ENCODE data around the gene MCC.
A peak's percentile ranks its signal among the peaks of the same experiment; 100 is the strongest.

MCC gene

DNA sequence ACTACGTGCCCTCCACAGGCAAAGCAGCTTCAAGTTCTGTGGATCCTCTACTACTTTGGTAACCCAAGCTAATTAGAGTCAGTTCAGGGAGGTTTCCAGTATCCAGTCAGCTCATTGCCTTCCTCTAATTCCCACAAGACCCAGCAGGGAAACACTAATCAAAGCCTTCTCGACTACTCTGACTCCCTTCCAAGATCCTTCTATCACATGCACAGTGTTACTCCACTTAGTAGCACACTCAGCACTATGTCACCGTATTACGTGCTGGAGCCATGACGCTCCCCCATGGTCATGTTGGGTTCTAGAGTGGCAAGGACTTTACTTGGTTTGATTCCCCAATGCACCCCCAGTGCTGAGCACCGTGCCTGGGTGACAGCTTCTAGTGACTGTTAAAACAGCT is 458.6 kb downstream of the MCC start:
- no peak for DNase-seq (ENCODE audit: low spot score)

DNA sequence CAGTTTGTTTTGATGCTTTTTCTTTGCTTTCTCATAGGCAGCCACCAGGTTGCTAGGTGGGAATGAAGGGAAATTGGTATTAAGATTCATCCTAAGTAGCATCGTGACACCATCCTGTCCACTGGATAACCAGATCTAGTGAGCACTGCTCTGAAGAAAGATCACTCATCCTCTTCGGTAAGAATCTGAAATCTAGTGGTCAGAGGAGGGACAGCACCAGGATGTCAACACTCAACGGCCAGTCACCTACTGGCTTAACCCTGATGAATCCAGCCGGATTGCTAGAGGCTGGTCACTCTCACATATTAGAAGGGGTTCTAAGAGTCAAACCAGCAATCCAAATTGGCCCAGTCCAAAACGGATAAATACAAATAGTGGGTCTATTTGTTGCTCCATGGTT is 460.8 kb downstream of the MCC start:
- DNase-seq (ENCODE audit: low spot score): no peak

DNA sequence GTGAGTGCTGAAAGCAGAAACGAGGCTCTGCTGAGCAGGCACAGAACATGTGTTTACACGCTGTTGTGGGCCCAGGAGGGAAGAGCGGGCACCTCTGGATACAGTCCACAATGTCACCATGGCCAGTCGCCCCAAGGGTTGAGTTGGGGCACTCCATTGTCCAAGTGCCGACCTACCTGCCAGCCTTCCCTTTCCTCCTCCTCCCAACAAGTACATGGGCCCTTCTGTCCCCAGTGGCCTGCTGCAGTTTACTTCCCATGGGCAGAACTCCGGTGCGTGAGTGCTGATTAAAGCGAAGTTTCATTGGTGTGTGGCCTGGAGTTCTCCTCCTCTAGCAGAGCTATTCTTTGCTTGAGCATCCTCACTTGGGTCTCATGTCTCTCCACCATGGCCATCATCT is 461.2 kb downstream of the MCC start:
- no peak for DNase-seq (ENCODE audit: low spot score)

DNA sequence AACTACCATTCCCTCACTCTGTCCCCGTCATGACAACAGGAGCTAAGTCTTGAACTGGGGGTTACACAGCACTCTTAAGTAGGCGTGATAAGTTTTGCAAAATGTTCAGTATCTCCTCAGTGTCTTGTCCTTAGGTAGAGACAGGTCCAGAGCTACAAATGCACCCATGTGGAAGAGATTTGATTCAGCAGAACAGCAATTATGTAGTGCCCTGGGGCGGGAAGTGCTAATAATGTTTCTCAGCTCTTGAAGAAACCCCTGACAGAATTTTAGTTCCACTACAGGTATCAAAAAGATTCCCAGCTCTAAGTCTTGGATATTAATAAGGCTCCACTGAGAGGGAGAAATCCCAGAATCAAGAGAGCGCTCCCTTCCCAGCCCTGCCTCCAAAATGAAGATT is 462.0 kb downstream of the MCC start:
- no peak for DNase-seq (ENCODE audit: low spot score)

DNA sequence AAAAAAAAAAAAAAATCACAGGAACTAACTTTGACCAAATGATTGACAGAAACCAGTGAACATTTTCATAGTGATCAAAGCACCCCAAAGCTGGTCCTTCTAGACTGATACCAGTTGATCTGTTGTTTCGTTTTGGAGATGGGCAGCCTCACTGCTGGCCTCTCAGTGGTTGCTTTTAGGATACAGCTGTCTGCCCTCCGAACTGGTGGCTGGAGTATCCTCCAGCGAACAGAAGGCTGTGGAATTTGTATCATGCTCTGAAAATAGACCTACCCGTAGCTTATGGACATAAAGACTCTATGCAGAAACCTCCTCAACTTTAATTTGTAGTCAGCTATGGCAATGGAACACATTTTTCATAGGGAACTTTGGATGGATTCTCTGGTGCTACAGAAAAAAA is 462.7 kb downstream of the MCC start:
- DNase-seq (ENCODE audit: low spot score): no peak

DNA sequence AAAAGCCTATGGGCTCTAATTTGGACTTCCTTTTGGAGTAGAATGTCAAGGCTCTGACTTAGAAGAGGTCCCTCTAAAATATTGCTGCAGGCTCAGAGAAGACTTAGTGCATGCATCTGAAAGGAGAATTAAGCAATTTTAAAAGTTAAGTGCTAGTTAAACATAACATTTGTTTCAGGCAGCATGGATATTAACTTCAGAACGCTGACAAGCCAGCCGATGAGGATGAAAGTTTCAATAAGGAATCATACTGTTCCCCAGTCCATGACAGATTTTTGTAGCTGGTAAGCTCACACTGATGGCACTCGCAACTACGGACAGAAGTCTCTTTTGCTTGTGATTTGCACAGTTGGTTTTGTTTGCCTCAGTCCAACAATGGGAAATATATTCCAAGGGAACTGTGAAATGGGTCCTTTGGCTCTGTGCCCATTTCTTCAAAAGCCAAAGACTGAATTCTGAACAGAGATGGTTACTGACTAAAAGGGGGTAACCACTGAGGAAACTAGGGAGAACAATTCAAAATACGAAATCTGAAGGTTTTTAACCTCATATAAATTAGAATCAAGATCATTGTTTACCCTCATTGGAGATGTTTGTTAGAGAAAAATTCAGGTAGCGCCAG is 464.1 kb downstream of the MCC start:
- no peak for DNase-seq (ENCODE audit: low spot score)

DNA sequence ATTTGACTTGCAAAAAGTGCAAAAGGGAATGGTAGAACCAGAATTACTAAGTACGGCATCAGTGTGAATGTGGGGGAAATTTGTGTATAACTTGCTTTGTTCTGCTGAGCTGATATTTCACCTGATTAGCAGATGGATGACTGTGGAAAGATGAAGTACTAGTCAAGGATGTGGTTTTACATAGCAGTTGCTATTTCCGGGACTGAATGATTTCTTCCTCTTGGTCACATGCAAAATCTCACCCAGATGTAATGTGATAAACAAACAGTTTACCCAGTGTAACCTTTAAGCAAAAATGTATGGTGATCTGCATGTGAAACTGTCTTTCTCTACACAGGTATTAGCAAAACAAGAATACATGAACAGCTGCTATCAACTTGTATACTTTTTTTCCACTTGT is 465.6 kb downstream of the MCC start:
- DNase-seq (ENCODE audit: low spot score): no peak

DNA sequence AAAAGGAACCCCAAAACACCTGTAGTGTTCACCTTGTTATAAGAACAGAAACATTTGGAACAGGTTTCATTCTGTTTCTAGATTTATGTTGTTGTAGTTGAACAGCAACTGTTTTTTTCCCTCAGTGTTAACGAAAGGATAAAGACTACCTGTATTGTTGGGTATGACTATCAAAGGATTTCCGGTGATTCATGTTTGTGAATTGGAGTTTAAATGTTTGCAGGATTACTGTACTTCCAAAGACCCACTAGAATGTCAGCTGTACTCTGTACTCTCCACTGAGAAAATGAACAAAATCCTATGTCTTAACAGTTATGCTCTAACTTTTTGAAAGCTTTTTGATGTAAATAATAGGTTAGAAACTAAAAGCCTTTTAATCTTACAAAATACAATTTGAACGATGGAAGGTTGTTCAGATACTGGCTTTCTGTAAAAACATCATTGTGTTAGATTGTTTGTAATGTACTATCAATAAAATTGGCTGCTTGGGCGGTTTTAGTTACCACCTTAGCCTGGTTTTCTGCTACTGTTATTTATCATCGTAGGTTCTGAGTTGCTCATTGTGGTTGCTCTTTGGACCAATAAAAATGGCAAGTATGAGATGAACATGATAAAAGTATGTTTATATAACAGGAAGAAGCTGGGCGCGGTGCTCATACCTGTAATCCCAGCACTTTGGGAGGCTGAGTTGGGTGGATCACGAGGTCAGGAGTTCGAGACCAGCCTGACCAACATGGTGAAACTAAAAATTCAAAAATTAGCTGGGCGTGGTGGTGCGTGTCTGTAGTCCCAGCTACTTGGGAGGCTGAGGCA is 467.6 kb downstream of the MCC start:
- no peak for DNase-seq (ENCODE audit: low spot score)

DNA sequence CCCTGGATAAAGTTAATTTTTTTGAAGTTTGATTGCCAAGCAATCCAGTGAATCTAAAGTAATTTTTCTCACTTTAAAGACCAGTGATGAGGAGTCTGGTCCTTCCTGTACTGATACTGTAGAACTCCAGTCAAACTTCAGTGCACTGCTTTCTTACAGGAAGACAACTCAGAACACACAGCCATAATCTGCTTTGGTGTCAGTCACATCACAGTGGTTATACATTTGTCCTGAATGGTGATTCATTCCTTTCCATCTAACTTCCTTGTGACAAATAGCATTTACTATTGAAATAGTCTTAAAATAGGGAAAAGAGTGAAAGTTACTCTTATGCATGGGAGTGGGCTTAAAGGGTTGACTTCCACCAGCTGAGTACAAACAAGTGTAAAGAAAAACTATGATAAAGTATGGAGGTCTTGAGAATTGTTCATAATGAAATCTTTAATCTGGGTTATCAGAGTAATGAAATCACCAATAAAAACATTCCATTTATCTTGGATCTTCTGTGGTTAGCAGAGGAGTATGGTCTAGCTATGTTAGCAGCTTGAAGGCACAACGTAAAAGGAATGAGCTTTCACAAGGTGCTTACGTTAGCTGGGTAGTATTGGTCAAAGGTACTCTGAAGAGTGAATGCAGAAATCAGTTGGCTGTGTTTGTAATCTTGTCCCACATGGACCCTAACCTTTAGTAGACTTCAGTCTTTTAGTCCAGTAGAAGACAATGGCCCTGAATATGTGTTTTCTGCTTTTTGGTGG is 470.2 kb downstream of the MCC start:
- DNase-seq (ENCODE audit: low spot score): no peak

DNA sequence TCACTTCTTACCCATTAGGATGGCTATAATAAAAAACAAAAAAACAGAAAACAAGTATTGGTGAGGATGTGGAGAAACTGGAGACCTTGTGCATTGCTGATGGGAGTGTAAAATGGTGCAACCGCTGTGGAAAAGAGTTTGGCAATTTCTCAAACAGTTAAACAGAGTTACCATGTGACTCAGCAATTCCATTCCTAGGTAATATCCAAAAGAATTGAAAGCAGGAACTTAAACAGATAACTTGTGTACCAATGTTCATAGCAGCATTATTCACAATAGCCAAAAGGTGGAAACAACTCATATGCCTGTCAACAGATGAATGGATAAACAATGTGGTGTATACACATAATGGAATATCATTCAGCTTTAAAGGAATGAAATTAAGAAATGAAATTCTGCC is 482.8 kb downstream of the MCC start:
- DNase-seq (ENCODE audit: low spot score): no peak

DNA sequence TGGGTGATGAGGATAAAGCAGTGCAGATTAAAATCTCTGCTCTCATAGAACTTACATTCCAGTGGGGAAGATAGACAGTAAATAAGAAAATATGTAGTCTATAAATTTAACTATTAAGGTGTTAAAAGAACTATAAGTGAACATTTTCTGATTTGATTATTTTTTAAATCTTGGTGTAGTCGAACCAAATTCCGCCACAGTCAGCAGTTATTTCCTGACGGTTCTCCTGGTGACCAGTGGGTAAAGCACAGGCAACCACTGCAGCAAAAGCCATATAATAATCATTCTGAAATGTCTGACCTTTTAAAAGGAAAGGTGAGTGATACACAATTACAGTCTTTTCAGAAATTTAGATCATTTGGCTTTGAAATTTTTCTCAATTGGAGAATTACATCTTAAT is 484.5 kb downstream of the MCC start:
- no peak for DNase-seq (ENCODE audit: low spot score)

DNA sequence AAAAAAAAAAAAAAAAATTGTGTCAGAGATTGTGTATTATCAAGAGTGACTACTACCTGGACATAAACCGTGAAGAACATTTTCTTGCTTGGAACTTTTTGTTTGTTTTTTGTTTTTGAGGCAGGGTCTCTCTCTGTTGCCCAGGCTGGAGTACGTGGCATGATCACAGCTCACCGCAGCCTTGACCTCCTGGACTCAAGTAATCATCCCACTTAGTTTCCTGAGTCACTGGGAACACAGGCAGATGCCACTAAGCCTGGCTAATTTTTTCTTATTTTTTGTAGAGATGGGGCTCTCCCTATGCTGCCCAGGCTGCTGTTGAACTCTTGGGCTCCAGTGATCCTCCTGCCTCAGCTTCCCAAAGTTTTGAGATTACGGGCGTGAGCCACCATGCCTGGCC is 485.8 kb downstream of the MCC start:
- DNase-seq (ENCODE audit: low spot score): no peak

DNA sequence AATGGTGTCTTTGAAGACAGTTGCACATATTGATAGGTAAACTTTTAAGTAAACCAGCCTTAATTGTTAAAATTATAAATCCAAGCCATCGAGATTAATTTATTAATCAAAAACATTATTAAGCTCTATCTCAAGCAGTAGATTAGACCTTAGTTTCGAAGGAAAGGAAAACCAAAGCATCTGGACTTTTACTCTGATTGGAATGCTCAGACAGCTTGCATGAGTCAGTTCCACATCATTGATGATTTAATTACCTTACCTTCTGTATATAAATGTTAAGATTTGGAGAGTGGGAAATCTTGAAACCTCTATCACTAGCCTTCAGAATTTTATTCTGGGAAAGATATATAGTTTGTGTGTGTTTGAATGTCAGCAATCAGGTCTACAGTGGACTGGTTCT is 487.8 kb downstream of the MCC start:
- DNase-seq (ENCODE audit: low spot score): no peak

DNA sequence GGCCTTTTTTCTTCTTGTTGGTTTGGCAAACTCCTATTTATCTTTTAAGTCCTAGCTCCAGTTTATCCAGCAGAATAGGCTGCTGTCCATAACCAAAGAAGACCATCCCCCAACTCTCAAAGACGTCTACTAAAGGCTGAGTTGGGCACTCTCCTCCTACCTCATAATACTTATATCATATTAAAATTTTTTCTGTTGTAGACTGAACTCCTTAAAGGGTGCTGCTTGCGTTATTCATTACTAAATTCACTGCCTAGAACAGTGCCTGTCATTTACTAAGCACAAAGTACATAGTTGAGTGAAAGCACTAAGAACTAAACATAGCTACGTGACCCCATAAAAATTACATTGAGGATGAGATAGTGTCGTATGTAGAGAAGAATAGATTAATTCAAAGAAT is 490.0 kb downstream of the MCC start:
- DNase-seq (ENCODE audit: low spot score): no peak

DNA sequence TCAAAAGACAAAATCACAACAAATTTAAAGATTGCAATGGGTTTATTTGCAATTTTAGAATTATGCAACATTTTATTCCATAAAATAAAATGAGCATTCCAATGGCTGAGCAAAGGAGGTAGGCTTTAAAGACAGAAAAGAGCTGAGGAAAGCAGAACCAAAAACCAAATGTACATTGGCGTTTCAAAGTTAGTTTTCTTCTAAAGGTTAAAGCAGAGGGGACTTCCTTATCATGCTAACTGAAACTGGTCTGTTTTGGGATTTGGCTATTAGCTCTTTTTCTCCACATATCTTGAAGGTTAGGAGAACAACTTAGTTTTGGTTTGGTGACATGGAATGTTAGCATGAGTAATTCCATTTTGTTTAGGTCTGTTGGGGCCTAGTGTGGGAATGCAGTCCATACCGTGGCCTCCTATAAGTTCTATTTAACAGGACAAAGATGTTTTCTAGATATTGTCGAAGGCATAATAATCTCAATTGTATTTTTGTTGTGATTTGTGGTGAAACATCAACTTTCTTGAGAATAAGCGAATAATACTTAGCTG is 491.4 kb downstream of the MCC start:
- no peak for DNase-seq (ENCODE audit: low spot score)

DNA sequence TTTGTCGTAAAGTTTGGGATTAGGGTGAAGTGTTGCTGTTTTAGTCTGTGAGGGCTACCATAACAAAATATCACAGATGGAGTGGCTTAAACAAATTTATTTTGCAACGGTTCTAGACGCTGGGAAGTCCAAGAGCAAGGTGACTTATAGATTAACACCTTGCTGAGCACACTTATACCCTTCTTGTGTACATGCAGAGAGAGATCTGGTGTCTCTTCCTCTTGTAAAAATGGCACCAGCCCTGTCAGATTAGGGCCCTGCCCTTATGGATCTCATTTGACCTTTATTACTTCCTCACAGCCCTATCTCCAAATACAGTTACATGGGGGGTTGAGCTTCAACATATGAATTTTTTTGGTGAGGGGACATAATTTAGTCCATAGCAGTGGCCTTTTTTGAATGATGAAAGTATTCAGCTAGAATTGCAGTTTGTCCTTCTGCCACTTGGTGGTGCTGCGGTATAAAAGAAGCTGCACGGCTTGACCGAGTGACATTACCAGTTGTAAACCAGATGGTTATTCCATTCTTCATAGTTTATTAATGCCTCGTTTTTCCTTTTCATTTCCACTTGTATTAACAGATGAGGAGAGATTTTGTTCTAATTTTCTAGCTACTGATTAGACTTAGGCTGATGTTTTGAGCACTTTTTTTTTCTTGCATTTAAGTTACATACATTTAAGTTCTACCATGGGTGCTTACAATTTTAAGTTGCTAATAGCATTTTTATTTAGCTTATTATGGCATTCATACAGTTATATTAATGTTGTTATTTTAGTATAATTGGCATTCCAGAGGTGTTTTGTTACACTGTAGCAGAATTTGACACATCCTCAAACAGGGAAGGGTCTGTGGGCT is 492.3 kb downstream of the MCC start:
- DNase-seq (ENCODE audit: low spot score): peak; percentile 35

DNA sequence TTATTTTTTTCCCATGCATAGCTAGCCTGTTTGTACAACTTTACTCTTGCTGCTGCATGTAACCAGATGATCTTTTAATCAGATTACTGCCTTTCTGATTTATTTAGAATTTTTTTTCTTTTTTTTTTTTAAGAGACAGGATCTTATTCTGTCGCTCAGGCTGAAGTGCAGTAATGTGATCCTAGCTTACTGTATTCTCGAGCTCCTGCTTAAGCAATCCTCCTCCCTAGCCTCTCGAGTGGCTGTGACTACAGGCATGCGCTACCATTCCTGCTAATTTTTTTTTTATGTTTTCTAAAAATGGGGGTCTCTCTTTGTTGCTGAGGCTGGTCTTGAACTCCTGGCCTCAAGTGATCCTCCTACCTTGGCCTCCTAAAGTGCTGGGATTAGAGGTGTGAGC is 502.0 kb downstream of the MCC start:
- no peak for DNase-seq (ENCODE audit: low spot score)

DNA sequence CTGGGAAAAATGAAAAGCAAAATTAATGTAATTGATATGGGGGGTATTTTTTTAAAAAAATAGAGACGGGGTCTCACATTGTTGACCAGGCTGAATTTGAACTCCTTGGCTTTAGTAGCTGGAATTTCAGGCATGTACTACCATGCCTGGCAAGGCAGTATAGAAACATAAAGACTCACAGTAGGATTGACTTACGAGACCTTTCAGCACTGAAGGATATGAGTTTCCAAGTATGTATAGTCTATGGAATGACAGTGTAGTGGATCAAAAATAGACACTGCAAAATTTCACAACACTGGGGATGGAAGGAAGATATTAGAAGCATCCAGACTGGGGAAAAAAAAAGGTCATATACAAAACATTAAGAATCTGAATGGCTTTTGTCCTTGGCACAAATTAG is 504.9 kb downstream of the MCC start:
- DNase-seq (ENCODE audit: low spot score): no peak

DNA sequence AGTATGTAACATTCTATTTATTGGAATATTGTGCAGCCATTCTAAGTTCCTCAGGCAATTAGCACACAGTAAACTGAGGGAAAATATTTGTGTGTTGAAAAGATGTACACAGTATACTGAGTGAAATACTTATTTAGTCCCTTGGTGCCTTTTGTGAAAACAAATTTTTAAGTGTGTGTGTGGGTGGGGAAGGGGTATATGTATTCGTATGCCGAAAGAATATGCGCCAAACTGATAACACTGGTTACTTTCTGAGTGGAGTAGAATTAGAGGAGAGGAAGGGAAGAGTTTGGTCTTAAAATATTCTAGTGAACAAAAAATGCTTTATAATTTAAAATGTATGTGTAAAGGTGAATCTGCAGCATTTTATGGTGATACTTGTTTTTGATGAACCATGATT is 508.5 kb downstream of the MCC start:
- DNase-seq (ENCODE audit: low spot score): no peak

DNA sequence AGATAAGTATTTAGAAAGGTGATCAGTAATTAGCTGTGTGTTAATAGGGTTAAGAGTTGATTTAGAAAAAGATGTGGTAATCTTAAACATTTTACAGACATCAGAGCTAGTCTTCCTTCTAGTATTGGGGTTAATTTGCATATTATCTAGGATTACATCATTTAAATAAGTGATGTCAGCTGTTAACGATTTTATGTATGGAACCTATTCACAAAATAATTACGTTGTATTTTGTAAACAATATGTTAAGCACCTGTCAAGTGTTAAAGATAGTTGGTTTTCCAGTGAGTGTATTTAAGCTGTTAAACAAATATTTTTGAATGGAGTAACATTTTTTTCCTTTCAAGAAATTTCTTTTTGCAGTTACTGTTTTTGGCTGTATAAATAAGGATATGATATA is 509.4 kb downstream of the MCC start:
- no peak for DNase-seq (ENCODE audit: low spot score)

DNA sequence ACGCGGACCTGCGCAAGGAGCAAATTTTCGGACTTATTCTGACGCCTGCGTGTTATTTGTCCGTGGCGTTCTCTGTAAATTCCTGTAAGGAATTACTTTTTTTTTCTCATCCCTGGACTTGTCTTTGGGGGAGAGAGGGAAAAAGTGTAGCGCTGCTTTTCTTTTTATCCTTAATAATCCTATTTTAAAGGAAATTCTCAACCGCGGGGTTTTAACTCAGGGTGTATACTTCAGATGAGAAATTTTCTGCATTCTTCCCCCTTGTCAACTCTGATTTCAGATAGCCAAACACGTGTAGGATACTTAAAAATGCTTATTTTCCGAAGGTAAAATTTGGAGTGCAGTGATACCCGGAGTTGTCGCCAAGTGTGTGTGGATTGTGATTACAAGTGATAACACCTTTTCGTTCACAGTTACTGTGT is 510.8 kb downstream of the MCC start:
- DNase-seq (ENCODE audit: low spot score): no peak
